Measurements from ENCODE around the gene NDUFAF8.

Gene NDUFAF8

GRCh38 chr17:81206657-81207056 lies 32.5 kb upstream of the NDUFAF8 start:
- DNase-seq (ENCODE audit: low read depth in 1 of 2, low spot score in 1 of 2), result no peak
- in situ Hi-C loops (cut with HindIII; ENCODE audit: low pct_unique_long_range_greater_than_20kb, low sequenced_read_pairs), result no loop called here
- TF ChIP-seq JUND (IDR thresholded peaks at IDR 0.05; ENCODE audit: low read depth), result no peak

GRCh38 chr17:81207610-81208581 lies 31.2 kb upstream of the NDUFAF8 start:
- in situ Hi-C loops (cut with HindIII; ENCODE audit: low pct_unique_long_range_greater_than_20kb, low sequenced_read_pairs), result no loop called here
- no peak for DNase-seq (ENCODE audit: low read depth in 1 of 2, low spot score in 1 of 2)
- no peak for TF ChIP-seq JUND (IDR thresholded peaks at IDR 0.05; ENCODE audit: low read depth)

GRCh38 chr17:81208651-81209050 lies 30.5 kb upstream of the NDUFAF8 start:
- TF ChIP-seq JUND (IDR thresholded peaks at IDR 0.05; ENCODE audit: low read depth), result no peak
- DNase-seq (ENCODE audit: low read depth in 1 of 2, low spot score in 1 of 2), result no peak
- in situ Hi-C loops (cut with HindIII; ENCODE audit: low pct_unique_long_range_greater_than_20kb, low sequenced_read_pairs), result no loop called here

GRCh38 chr17:81209141-81209540 lies 30.0 kb upstream of the NDUFAF8 start:
- in situ Hi-C loops (cut with HindIII; ENCODE audit: low pct_unique_long_range_greater_than_20kb, low sequenced_read_pairs), result no loop called here
- no peak for DNase-seq (ENCODE audit: low read depth in 1 of 2, low spot score in 1 of 2)
- TF ChIP-seq JUND (IDR thresholded peaks at IDR 0.05; ENCODE audit: low read depth), result no peak

- no peak for DNase-seq (ENCODE audit: low read depth in 1 of 2, low spot score in 1 of 2)
- in situ Hi-C loops (cut with HindIII; ENCODE audit: low pct_unique_long_range_greater_than_20kb, low sequenced_read_pairs), result no loop called here
- no peak for TF ChIP-seq JUND (IDR thresholded peaks at IDR 0.05; ENCODE audit: low read depth)
Observed at GRCh38 chr17:81210466-81210865, 28.7 kb upstream of the NDUFAF8 start.

GRCh38 chr17:81210868-81211267 lies 28.2 kb upstream of the NDUFAF8 start:
- in situ Hi-C loops (cut with HindIII; ENCODE audit: low pct_unique_long_range_greater_than_20kb, low sequenced_read_pairs), result no loop called here
- DNase-seq (ENCODE audit: low read depth in 1 of 2, low spot score in 1 of 2), result no peak

GRCh38 chr17:81212365-81212764 lies 26.8 kb upstream of the NDUFAF8 start:
- no peak for TF ChIP-seq JUND (IDR thresholded peaks at IDR 0.05; ENCODE audit: low read depth)
- in situ Hi-C loops (cut with HindIII; ENCODE audit: low pct_unique_long_range_greater_than_20kb, low sequenced_read_pairs), result no loop called here
- DNase-seq (ENCODE audit: low read depth in 1 of 2, low spot score in 1 of 2), result no peak

More at GRCh38 chr17:81210868-81211267, 28.2 kb upstream of the NDUFAF8 start:
- TF ChIP-seq JUND (IDR thresholded peaks at IDR 0.05; ENCODE audit: low read depth), result no peak

GRCh38 chr17:81213978-81214377 lies 25.1 kb upstream of the NDUFAF8 start:
- in situ Hi-C loops (cut with HindIII; ENCODE audit: low pct_unique_long_range_greater_than_20kb, low sequenced_read_pairs), result no loop called here
- DNase-seq (ENCODE audit: low read depth in 1 of 2, low spot score in 1 of 2), result no peak
- no peak for TF ChIP-seq JUND (IDR thresholded peaks at IDR 0.05; ENCODE audit: low read depth)

- TF ChIP-seq JUND (IDR thresholded peaks at IDR 0.05; ENCODE audit: low read depth), result no peak
- DNase-seq (ENCODE audit: low read depth in 1 of 2, low spot score in 1 of 2), result no peak
- in situ Hi-C loops (cut with HindIII; ENCODE audit: low pct_unique_long_range_greater_than_20kb, low sequenced_read_pairs), result no loop called here
Observed at GRCh38 chr17:81217491-81217890, 21.6 kb upstream of the NDUFAF8 start.

GRCh38 chr17:81218459-81218858 lies 20.7 kb upstream of the NDUFAF8 start:
- TF ChIP-seq JUND (IDR thresholded peaks at IDR 0.05; ENCODE audit: low read depth), result no peak
- in situ Hi-C loops (cut with HindIII; ENCODE audit: low pct_unique_long_range_greater_than_20kb, low sequenced_read_pairs), result no loop called here
- DNase-seq (ENCODE audit: low read depth in 1 of 2, low spot score in 1 of 2), result no peak

- no peak for TF ChIP-seq JUND (IDR thresholded peaks at IDR 0.05; ENCODE audit: low read depth)
- in situ Hi-C loops (cut with HindIII; ENCODE audit: low pct_unique_long_range_greater_than_20kb, low sequenced_read_pairs), result no loop called here
Observed at GRCh38 chr17:81218991-81219390, 20.1 kb upstream of the NDUFAF8 start.

GRCh38 chr17:81219476-81220180 lies 19.5 kb upstream of the NDUFAF8 start:
- no peak for TF ChIP-seq JUND (IDR thresholded peaks at IDR 0.05; ENCODE audit: low read depth)

More at GRCh38 chr17:81218991-81219390, 20.1 kb upstream of the NDUFAF8 start:
- no peak for DNase-seq (ENCODE audit: low read depth in 1 of 2, low spot score in 1 of 2)

GRCh38 chr17:81221371-81221841 lies 17.7 kb upstream of the NDUFAF8 start:
- no peak for DNase-seq (ENCODE audit: low read depth in 1 of 2, low spot score in 1 of 2)
- in situ Hi-C loops (cut with HindIII; ENCODE audit: low pct_unique_long_range_greater_than_20kb, low sequenced_read_pairs), result no loop called here
- no peak for TF ChIP-seq JUND (IDR thresholded peaks at IDR 0.05; ENCODE audit: low read depth)

More at GRCh38 chr17:81219476-81220180, 19.5 kb upstream of the NDUFAF8 start:
- in situ Hi-C loops (cut with HindIII; ENCODE audit: low pct_unique_long_range_greater_than_20kb, low sequenced_read_pairs), result no loop called here
- no peak for DNase-seq (ENCODE audit: low read depth in 1 of 2, low spot score in 1 of 2)
